HCT116 (cell line): ENCODE measurements around the gene KRT14. TPM values are rescaled to one million over a fixed set of nuclear protein-coding genes. Genes with fewer than 3 reads are reported as not detected.

Experiments used
- ATAC-seq: fragments of 200-7000 bp; cut with Tn5 transposase; 2 replicates; pipeline ENCODE4 v1.9.1; 2020; ENCODE audit warnings: mild to moderate bottlenecking, moderate library complexity
- BruUV-seq: library from RNA; stranded (reverse); fragments of 400-500 nt; replicated peaks from 2 replicates; lab custom pipeline; 2021; lab: Mats Ljungman, UMichigan
- CTCF ChIA-PET: fragments of 300-600 bp; sonication (Branson Sonifier 250); formaldehyde crosslinking; loops from one replicate; lab custom pipeline; 2021; ENCODE audit warnings: antibody characterized with exemption; lab: Charles Lee
- POLR2A ChIA-PET: fragments of 300-600, 350-600 bp; sonication (Branson Sonifier 250); formaldehyde crosslinking; loops from one replicate; lab custom pipeline; 2021; ENCODE audit warnings: antibody characterized with exemption; lab: Charles Lee
- RAD21 ChIA-PET, 2 experiments: fragments of 300-600 bp; sonication (Branson Sonifier 250); formaldehyde crosslinking; loops; one replicate each; lab custom pipeline; 2023; ENCODE audit warnings: low total read pairs in 2 of 2; ENCODE audit not compliant: uncharacterized antibody in 2 of 2, unreplicated experiment in 2 of 2, low non-redundant PET in 1 of 2; lab: Charles Lee
- DNase-seq: peaks from one replicate; pipeline ENCODE4 v3.0.0-alpha.2; 2010; ENCODE audit warnings: low read depth, low spot score
- H2AFZ ChIP-seq: fragments of 200-600 bp; shearing (Covaris generic), sonication (generic); 2 replicates; pipeline ENCODE4 v1.6.1; 2017; ENCODE audit warnings: low read depth, mixed run types, mixed read lengths, antibody characterized with exemption, low read length; ENCODE audit not compliant: poor library complexity, severe bottlenecking
- H3K27ac ChIP-seq: 2 replicates; pipeline ENCODE4 v1.5.1; 2012; ENCODE audit warnings: low read depth, low read length
- H3K27me3 ChIP-seq: fragments of 200-600 bp; sonication (generic); 2 replicates; pipeline ENCODE4 v1.6.1; 2016; ENCODE audit warnings: mixed run types, low read length, mixed read lengths; ENCODE audit not compliant: insufficient read depth
- H3K36me3 ChIP-seq, 2 experiments: fragments of 200-500 bp in 1 of 2; fragments of 200-600 bp in 1 of 2; sonication (Bioruptor generic) in 1 of 2; sonication (generic) in 1 of 2; 2 replicates each; pipeline versions ENCODE4 v1.5.1 to v1.6.1; 2014 to 2016; ENCODE audit warnings: low read length in 2 of 2, inconsistent platforms in 1 of 2, mixed read lengths in 1 of 2, mixed run types in 1 of 2; ENCODE audit not compliant: insufficient read depth in 2 of 2, control insufficient read depth in 1 of 2
- H3K4me1 ChIP-seq, 2 experiments: fragments of 200-600 bp in 1 of 2; sonication (generic) in 1 of 2; 2 replicates each; pipeline versions ENCODE4 v1.5.1 to v1.6.1; 2012 to 2017; ENCODE audit warnings: low read length in 2 of 2, inconsistent platforms in 1 of 2, mild to moderate bottlenecking in 1 of 2, mixed read lengths in 1 of 2, mixed run types in 1 of 2, moderate library complexity in 1 of 2; ENCODE audit not compliant: insufficient read depth in 2 of 2, control insufficient read depth in 1 of 2
- H3K4me2 ChIP-seq: fragments of 200-600 bp; sonication (generic); 2 replicates; pipeline ENCODE4 v1.6.1; 2017; ENCODE audit warnings: mixed run types, low read length, mixed read lengths
- H3K4me3 ChIP-seq, 2 experiments: fragments of 200-600 bp in 1 of 2; sonication (generic) in 1 of 2; replicated peaks in 1 of 2; 2 replicates each; pipeline ENCODE4 v1.5.1; 2011 to 2016; ENCODE audit warnings: low read length in 2 of 2, control low read depth in 1 of 2, low read depth in 1 of 2, mild to moderate bottlenecking in 1 of 2, mixed read lengths in 1 of 2, mixed run types in 1 of 2
- H3K79me2 ChIP-seq: fragments of 200-600 bp; sonication (generic); 2 replicates; pipeline ENCODE4 v1.6.1; 2017; ENCODE audit warnings: mild to moderate bottlenecking, mixed run types, low read length, moderate library complexity, mixed read lengths; ENCODE audit not compliant: insufficient read depth
- H3K9ac ChIP-seq: fragments of 200-600 bp; sonication (generic); 2 replicates; pipeline ENCODE4 v1.6.1; 2016; ENCODE audit warnings: low read length, mixed read lengths
- H3K9me2 ChIP-seq: fragments of 200-600 bp; sonication (generic), shearing (Covaris generic); 2 replicates; pipeline ENCODE4 v1.6.1; 2017; ENCODE audit warnings: mixed run types, mild to moderate bottlenecking, moderate library complexity; ENCODE audit not compliant: insufficient read depth
- H3K9me3 ChIP-seq, 2 experiments: fragments of 200-500 bp in 1 of 2; fragments of 200-600 bp in 1 of 2; sonication (Bioruptor generic) in 1 of 2; sonication (generic) in 1 of 2; 2 replicates each; pipeline ENCODE4 v1.6.1; 2014 to 2017; ENCODE audit warnings: low read length in 2 of 2, mixed read lengths in 2 of 2, inconsistent platforms in 1 of 2, low read depth in 1 of 2, mild to moderate bottlenecking in 1 of 2, mixed run types in 1 of 2, moderate library complexity in 1 of 2; ENCODE audit not compliant: control insufficient read depth in 1 of 2, insufficient read depth in 1 of 2
- H4K20me1 ChIP-seq: fragments of 200-600 bp; sonication (generic), shearing (Covaris generic); 2 replicates; pipeline ENCODE4 v1.6.1; 2017; ENCODE audit warnings: mixed run types, mild to moderate bottlenecking, moderate library complexity; ENCODE audit not compliant: insufficient read depth
- CTCF ChIP-seq, 3 experiments: fragments of 200-600 bp in 1 of 3; sonication (generic) in 1 of 3; IDR thresholded peaks in 2 of 3; conservative IDR thresholded peaks in 1 of 3; 2 replicates each; pipeline ENCODE4 v1.5.1; 2012 to 2017; ENCODE audit warnings: low read depth in 2 of 3, low read length in 2 of 3, antibody characterized with exemption in 1 of 3, borderline replicate concordance in 1 of 3, control low read depth in 1 of 3, mild to moderate bottlenecking in 1 of 3, mixed read lengths in 1 of 3, mixed run types in 1 of 3, moderate library complexity in 1 of 3; ENCODE audit not compliant: insufficient read depth in 1 of 3
- TCF7L2 ChIP-seq: IDR thresholded peaks from 2 replicates; pipeline ENCODE4 v1.7.0; 2011; ENCODE audit warnings: borderline replicate concordance, inconsistent platforms; ENCODE audit not compliant: insufficient read depth, insufficient read length; ENCODE audit errors: extremely low read depth
- ZBTB33 ChIP-seq: IDR thresholded peaks from 2 replicates; pipeline ENCODE4 v1.6.1; 2011; ENCODE audit warnings: mild to moderate bottlenecking, low read length, moderate library complexity; ENCODE audit not compliant: insufficient replicate concordance; ENCODE audit errors: extremely low read depth
- ZFX ChIP-seq: fragments of 450-650 bp; IDR thresholded peaks from 2 replicates; pipeline ENCODE4 v1.6.1; 2017
- intact Hi-C: fragments of 100-400 bp; cut with micrococcal nuclease; formaldehyde crosslinking; loops from 2 replicates; pipeline ENCODE4 v1.10.0; 2022
- total RNA-seq: library from RNA; stranded (reverse); gene quantifications from one replicate; pipeline ENCODE4 v1.2.1, GENCODE V29; 2021; ENCODE audit not compliant: unreplicated experiment

KRT14 gene
- total RNA-seq, 1 experiment from 2014 or later = not detected

DNA sequence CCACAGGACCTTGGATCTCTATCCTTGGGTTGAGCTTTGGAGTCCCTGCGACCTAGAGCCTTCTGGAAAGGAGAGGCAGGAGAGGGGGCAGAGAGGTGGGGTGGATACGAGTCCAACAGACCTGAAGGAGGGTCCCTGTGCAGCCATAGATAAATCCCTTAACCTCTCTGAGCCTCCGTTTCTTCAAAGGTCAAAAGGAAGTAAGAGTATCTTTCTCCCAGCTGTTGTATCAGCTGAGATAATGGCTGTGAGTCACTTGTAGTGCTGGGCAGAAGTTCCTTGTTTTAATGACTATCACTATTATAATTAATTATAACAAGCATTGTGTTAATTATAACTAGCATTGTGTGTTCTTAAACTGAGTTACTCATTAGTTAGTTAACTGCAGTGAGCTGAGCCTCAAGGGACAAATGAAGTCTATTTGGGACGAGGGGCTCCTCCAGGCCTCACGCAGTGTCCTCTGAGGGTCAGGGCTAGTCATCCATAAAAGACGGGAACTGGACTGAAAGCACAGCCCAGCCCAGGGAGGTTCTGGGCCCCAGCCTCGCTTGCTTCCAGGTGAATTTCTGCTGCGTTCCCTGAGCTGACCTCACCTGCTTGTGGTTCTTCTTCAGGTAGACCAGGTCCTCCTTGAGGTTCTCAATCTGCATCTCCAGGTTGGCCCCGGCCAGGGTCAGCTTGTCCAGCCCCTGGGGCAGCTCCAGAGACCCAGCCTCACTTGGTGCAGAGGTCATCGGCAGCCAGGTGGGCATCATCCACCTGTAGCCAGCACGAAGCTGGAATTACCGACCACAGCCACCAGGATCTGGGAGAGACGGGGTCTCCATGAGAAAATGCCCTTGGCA, 43.4 kb upstream of the KRT14 start:
- RAD21 ChIA-PET = no interaction called here
- CTCF ChIA-PET = no interaction called here
- TF ChIP-seq TCF7L2 = no peak
- no peak for TF ChIP-seq ZFX
- TF ChIP-seq ZBTB33 = no peak
- no peak for TF ChIP-seq CTCF (IDR thresholded peaks at IDR 0.05 in 2 of 3, conservative IDR thresholded peaks at IDR 0.05 in 1 of 3; ENCODE audit: borderline replicate concordance in 1 of 3, insufficient read depth in 1 of 3, low read depth in 2 of 3, low read length in 2 of 3)
- no peaks in the 10 kb centered on the region for H3K9me3 ChIP-seq
- H3K4me3 ChIP-seq = no peak overlapping the region
- H3K9ac ChIP-seq = no peak overlapping the region
- no peaks in the 10 kb centered on the region for H3K79me2 ChIP-seq
- no TSS peak for BruUV-seq
- ATAC-seq (no peak), DNase-seq (no peak)
- H3K4me2 ChIP-seq = no peak overlapping the region
- intact Hi-C loops = no loop called here
- H3K9me2 ChIP-seq = no peaks in the 10 kb centered on the region
- H3K4me1 ChIP-seq = no peaks in the 10 kb centered on the region
- no peak overlapping the region for H2AFZ ChIP-seq
- no peak overlapping the region for H3K27ac ChIP-seq
- H4K20me1 ChIP-seq = no peaks in the 10 kb centered on the region
- no peaks in the 10 kb centered on the region for H3K36me3 ChIP-seq
- no peaks in the 10 kb centered on the region for H3K27me3 ChIP-seq
- POLR2A ChIA-PET = no interaction called here
